ENCODE results near the gene HEYL.

HEYL gene

DNA sequence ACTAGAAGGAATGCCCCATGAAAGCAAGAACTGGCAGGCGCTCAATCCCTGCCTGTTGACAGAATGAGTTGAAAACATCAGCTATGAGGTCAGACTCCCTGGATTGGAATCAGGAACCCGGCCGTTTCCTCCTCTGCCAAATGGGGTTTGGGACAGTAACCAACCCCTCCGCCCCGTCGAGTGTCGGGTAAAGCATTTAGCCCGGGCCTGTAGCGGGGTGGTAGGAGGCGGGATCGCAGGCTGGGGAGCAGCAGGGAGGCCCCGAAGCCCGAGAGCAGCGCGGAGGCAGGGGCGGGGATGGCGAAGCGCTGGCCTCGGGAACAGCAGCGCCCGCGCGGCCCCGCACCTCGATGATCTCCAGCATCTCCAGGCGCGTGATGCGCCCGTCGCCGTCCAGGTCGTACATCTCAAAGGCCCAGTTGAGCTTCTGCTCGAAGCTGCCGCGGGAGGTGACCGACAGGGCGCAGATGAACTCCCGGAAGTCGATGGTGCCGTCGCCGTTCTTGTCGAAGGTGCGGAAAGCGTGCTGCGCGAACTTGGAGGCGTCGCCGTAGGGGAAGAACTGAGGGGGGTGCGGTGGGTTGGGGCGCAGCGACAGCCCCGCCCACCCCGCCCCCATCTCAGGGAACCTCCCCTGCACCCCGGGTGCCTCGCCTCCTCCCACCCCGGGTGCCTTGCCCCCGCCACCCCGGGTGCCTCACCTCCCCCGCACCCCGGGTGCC, 44.3 kb upstream of the HEYL start:
- no peak overlapping the region for H3K4me3 ChIP-seq (ENCODE audit: control insufficient read depth, low read depth, low read length)
- TF ChIP-seq, protein P1, sequence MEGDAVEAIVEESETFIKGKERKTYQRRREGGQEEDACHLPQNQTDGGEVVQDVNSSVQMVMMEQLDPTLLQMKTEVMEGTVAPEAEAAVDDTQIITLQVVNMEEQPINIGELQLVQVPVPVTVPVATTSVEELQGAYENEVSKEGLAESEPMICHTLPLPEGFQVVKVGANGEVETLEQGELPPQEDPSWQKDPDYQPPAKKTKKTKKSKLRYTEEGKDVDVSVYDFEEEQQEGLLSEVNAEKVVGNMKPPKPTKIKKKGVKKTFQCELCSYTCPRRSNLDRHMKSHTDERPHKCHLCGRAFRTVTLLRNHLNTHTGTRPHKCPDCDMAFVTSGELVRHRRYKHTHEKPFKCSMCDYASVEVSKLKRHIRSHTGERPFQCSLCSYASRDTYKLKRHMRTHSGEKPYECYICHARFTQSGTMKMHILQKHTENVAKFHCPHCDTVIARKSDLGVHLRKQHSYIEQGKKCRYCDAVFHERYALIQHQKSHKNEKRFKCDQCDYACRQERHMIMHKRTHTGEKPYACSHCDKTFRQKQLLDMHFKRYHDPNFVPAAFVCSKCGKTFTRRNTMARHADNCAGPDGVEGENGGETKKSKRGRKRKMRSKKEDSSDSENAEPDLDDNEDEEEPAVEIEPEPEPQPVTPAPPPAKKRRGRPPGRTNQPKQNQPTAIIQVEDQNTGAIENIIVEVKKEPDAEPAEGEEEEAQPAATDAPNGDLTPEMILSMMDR (IDR thresholded peaks at IDR 0.05; ENCODE audit: control insufficient read depth, insufficient read depth, low read depth, low read length, missing control alignments), result no peak
- DNase-seq (ENCODE audit: low read depth), result no peak

DNA sequence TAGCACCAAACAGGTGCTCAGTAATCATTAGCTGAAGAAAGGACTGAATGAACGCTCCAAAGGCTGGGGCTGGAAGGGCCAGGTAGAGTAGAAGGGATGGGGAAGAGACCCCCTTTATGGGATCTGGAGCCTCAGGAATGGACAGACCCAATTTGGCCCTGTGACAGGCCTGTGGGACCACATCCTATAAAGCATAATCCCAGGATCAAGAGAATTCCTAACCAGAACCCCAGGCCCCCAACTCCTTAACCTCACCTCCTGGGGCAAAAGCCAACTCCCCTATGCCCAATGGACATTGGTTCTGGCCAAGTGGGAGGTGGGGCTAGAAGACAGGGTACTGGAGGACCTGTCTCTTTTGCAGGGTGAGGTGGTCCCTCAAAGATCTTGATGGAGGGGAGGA, 42.6 kb upstream of the HEYL start:
- TF ChIP-seq, protein P1 (IDR thresholded peaks at IDR 0.05; ENCODE audit: control insufficient read depth, insufficient read depth, low read depth, low read length, missing control alignments), result no peak
- DNase-seq (ENCODE audit: low read depth), result no peak
- no peak overlapping the region for H3K4me3 ChIP-seq (ENCODE audit: control insufficient read depth, low read depth, low read length)

DNA sequence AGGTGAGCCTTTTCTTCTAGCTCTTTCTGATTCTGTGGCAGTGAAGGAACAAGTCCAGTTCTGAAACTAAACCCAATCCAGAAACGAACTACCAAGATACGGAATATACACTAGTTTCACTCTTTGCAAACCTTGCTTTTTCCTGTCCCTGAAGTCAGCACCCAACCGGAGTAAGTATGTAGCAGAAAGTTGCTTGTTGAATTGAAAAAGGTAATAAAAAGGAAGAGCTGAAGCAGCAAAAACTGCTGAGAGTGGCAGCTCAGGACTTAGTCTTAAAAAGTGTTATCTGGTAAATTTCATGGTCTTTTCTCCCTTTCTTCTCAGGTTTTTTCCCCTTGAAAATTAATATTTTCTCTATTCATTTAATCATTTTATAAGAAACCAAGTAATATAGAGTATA, 41.9 kb upstream of the HEYL start:
- H3K4me3 ChIP-seq (ENCODE audit: control insufficient read depth, low read depth, low read length), result no peak overlapping the region
- DNase-seq (ENCODE audit: low read depth), result no peak
- TF ChIP-seq, protein P1 (IDR thresholded peaks at IDR 0.05; ENCODE audit: control insufficient read depth, insufficient read depth, low read depth, low read length, missing control alignments), result no peak

DNA sequence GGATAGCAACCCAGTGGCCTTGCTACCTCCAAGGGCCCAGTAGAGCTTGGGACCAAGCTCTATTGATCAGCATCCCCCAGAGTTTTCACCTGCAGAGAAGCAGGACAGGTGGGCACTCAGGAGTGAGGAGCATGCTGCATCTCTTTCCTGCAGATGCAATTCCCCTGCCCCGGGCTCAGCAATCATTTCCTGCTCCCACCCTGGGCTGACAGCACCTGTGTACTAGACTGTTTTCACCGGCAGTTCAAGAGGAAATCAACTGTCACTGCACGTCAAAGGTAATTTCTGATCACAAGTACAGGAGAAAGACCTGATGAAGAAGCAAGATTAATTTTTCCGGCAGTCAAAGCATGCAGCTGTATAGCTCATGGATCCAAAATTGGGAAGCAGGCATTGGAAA, 41.3 kb upstream of the HEYL start:
- DNase-seq (ENCODE audit: low read depth), result no peak
- no peak overlapping the region for H3K4me3 ChIP-seq (ENCODE audit: control insufficient read depth, low read depth, low read length)
- TF ChIP-seq, protein P1 (IDR thresholded peaks at IDR 0.05; ENCODE audit: control insufficient read depth, insufficient read depth, low read depth, low read length, missing control alignments), result no peak

DNA sequence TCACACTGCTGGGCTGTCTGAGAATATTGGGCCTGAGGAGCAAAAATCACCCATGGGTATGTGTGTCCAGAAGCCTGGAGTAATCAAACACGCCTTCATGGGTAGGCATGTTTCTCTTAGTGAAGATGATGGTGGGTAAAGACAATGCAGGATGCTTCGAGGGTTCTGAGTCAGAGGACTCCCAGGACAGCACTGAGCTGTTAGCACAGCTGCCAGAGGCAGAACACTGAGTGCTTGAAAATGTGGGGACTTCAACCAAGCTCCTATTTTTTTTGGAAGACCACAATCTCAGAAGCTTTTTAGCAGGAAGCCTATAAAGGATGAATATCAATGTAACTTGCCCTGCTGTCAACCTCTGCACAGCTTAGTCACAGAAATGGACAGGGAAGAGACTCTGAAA, 40.4 kb upstream of the HEYL start:
- TF ChIP-seq, protein P1 (IDR thresholded peaks at IDR 0.05; ENCODE audit: control insufficient read depth, insufficient read depth, low read depth, low read length, missing control alignments), result no peak
- H3K4me3 ChIP-seq (ENCODE audit: control insufficient read depth, low read depth, low read length), result no peak overlapping the region
- DNase-seq (ENCODE audit: low read depth), result no peak

DNA sequence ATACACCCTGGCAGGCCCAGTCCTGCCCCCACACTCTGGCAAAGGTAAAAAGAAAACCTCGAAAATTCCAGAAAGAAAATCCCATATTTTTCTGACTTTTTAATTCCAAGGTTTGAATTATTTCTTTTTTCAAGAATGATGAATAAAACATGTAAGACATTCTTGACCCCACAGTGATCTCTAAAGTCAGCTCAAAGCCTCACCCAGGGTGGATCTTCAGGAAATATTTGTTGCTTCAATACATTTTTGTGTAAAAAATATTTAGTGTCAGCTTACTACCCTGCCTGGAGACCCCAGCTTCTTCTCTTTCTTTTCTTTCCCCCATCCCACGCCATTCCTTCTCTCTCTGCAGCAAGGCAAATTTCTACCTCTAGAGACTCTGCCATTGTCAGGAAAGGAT, 39.4 kb upstream of the HEYL start:
- no peak for DNase-seq (ENCODE audit: low read depth)
- TF ChIP-seq, protein P1 (IDR thresholded peaks at IDR 0.05; ENCODE audit: control insufficient read depth, insufficient read depth, low read depth, low read length, missing control alignments), result no peak
- H3K4me3 ChIP-seq (ENCODE audit: control insufficient read depth, low read depth, low read length), result no peak overlapping the region
